Calu3 (cell line): ENCODE measurements around the gene RNASE11. TPM values are rescaled to one million over a fixed set of nuclear protein-coding genes. Genes with fewer than 3 reads are reported as not detected.
"Not testable (repeated sequence)": the region's sequence is repeated elsewhere in the genome, so short reads cannot be mapped to it uniquely, and the experiment has no call there.

ENCODE experiments used
- BruUV-seq: library from RNA; stranded (reverse); fragments of 400-500 nt; replicated peaks from 2 replicates; lab custom pipeline; 2021; lab: Mats Ljungman, UMichigan
- CTCF ChIA-PET: fragments of 300-600 bp; sonication (Branson Sonifier 250); formaldehyde crosslinking; loops from one replicate; lab custom pipeline; 2022; ENCODE audit warnings: antibody characterized with exemption; lab: Charles Lee
- DNase-seq: peaks from one replicate; pipeline ENCODE4 v3.0.0; 2022
- H3K27ac Mint-ChIP-seq: one replicate; pipeline ENCODE4 v1.8.0; 2022; ENCODE audit warnings: mixed read lengths; ENCODE audit not compliant: unreplicated experiment
- H3K27me3 Mint-ChIP-seq: one replicate; pipeline ENCODE4 v1.8.0; 2022; ENCODE audit warnings: mixed read lengths; ENCODE audit not compliant: unreplicated experiment
- H3K36me3 Mint-ChIP-seq: one replicate; pipeline ENCODE4 v1.8.0; 2022; ENCODE audit warnings: mild to moderate bottlenecking, moderate library complexity, mixed read lengths; ENCODE audit not compliant: insufficient read depth, unreplicated experiment
- H3K4me1 Mint-ChIP-seq: one replicate; pipeline ENCODE4 v1.8.0; 2022; ENCODE audit warnings: mild to moderate bottlenecking, low read depth, mixed read lengths; ENCODE audit not compliant: unreplicated experiment
- H3K4me3 Mint-ChIP-seq: one replicate; pipeline ENCODE4 v1.8.0; 2022; ENCODE audit warnings: mild to moderate bottlenecking, low read depth, moderate library complexity, mixed read lengths; ENCODE audit not compliant: unreplicated experiment
- H3K9me3 Mint-ChIP-seq: one replicate; pipeline ENCODE4 v1.8.0; 2022; ENCODE audit warnings: low read depth, mixed read lengths; ENCODE audit not compliant: unreplicated experiment
- intact Hi-C: fragments of 100-400 bp; cut with micrococcal nuclease; formaldehyde crosslinking; loops from one replicate; pipeline ENCODE4 v1.10.0; 2022; ENCODE audit not compliant: unreplicated experiment
- total RNA-seq: library from RNA; stranded (reverse); gene quantifications from 2 replicates; pipeline ENCODE4 v1.2.3, GENCODE V29; 2022
- TF ChIP-seq, protein P1 (sequence below): fragments of 200-600 bp; IDR thresholded peaks from one replicate; pipeline ENCODE4 v1.8.0; 2022; ENCODE audit warnings: antibody characterized with exemption; ENCODE audit not compliant: unreplicated experiment

Gene RNASE11
- total RNA-seq, 1 experiment from 2014 or later, result not detected

GRCh38 chr14:20569066-20569465, 18.7 kb downstream of the RNASE11 start:
- BruUV-seq, result no TSS peak
- no peak overlapping the region for H3K4me3 Mint-ChIP-seq
- TF ChIP-seq, protein P1, sequence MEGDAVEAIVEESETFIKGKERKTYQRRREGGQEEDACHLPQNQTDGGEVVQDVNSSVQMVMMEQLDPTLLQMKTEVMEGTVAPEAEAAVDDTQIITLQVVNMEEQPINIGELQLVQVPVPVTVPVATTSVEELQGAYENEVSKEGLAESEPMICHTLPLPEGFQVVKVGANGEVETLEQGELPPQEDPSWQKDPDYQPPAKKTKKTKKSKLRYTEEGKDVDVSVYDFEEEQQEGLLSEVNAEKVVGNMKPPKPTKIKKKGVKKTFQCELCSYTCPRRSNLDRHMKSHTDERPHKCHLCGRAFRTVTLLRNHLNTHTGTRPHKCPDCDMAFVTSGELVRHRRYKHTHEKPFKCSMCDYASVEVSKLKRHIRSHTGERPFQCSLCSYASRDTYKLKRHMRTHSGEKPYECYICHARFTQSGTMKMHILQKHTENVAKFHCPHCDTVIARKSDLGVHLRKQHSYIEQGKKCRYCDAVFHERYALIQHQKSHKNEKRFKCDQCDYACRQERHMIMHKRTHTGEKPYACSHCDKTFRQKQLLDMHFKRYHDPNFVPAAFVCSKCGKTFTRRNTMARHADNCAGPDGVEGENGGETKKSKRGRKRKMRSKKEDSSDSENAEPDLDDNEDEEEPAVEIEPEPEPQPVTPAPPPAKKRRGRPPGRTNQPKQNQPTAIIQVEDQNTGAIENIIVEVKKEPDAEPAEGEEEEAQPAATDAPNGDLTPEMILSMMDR, result no peak
- H3K4me1 Mint-ChIP-seq, result no peaks in the 10 kb centered on the region
- DNase-seq, result no peak
- CTCF ChIA-PET, result no interaction called here
- no peaks in the 10 kb centered on the region for H3K36me3 Mint-ChIP-seq
- peaks cover 23% of the 10 kb centered on the region for H3K27me3 Mint-ChIP-seq
- H3K27ac Mint-ChIP-seq, result no peak overlapping the region
- H3K9me3 Mint-ChIP-seq, result peaks cover 3% of the 10 kb centered on the region
- intact Hi-C loops, result no loop called here

GRCh38 chr14:20568393-20568792, 19.4 kb downstream of the RNASE11 start:
- intact Hi-C loops, result no loop called here
- no peak for DNase-seq
- Mint-ChIP-seq H3K27ac (no peak overlapping the region), H3K4me3 (no peak overlapping the region), H3K9me3 (peaks cover 3% of the 10 kb centered on the region), H3K4me1 (no peaks in the 10 kb centered on the region), H3K36me3 (no peaks in the 10 kb centered on the region), H3K27me3 (peaks cover 29% of the 10 kb centered on the region)
- TF ChIP-seq, protein P1, result no peak
- CTCF ChIA-PET, result no interaction called here
- BruUV-seq, result no TSS peak

- H3K4me1 Mint-ChIP-seq, BruUV-seq: not testable (repeated sequence)
Measured at GRCh38 chr14:20567199-20567598, 20.6 kb downstream of the RNASE11 start.

DNA sequence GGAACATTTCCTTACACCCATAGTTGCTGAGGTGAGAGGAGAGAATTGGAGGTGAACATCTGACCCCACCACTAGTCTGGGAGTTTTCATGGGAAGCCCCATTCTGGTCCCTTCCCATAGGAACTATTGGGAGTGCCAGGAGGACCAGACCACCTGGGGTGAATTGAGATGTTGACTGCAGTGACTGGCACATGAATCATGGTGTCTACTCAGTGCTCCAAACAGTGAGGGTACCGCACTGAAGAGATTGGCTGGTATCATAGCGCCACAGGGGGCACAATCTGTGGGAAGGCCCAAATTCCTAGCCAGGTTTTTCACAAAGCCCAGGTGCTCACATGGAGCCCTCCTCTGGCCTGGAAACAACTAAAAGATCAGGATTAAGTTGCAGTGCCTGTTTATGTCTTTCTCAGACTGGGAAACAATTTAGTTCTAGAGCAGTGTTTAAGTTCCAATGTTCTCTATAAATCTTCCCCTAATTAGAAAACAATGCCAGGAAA, 23.3 kb downstream of the RNASE11 start:
- no peak overlapping the region for H3K27ac Mint-ChIP-seq
- CTCF ChIA-PET, result no interaction called here
- H3K4me1 Mint-ChIP-seq, result no peaks in the 10 kb centered on the region
- TF ChIP-seq, protein P1, result no peak
- intact Hi-C loops, result no loop called here
- no peaks in the 10 kb centered on the region for H3K36me3 Mint-ChIP-seq
- H3K4me3 Mint-ChIP-seq, result no peak overlapping the region
- no TSS peak for BruUV-seq
- peaks cover 3% of the 10 kb centered on the region for H3K9me3 Mint-ChIP-seq
- H3K27me3 Mint-ChIP-seq, result peaks cover 31% of the 10 kb centered on the region
- DNase-seq, result no peak

More at GRCh38 chr14:20567199-20567598, 20.6 kb downstream of the RNASE11 start:
- H3K4me3 Mint-ChIP-seq, intact Hi-C loops, H3K27ac Mint-ChIP-seq, H3K9me3 Mint-ChIP-seq, CTCF ChIA-PET, DNase-seq, H3K36me3 Mint-ChIP-seq: not testable (repeated sequence)
- H3K27me3 Mint-ChIP-seq, result peaks cover 31% of the 10 kb centered on the region

DNA sequence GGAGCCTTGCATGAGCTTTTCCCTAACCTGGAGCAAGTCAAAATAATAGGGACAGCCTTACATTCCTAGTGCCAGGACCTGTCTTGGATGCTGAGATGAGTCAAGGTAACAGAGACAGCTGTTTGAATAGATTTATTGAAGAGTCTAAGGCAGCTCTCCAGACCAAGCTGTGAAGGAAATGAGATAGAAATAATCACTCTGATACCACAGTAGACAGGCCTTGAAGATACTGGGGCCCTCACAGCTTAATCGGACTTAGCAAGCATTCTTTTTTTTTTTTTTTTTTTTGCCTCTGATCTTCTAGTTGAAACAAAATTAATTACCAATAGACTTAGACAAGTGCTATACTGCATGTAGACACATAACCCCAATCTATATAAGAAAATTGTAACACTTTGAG, 23.8 kb downstream of the RNASE11 start:
- TF ChIP-seq, protein P1, result no peak
- CTCF ChIA-PET, result interaction anchor here (0.6 to 0.7 kb wide), 2 partner anchors 42 to 210 kb away, joined by 3 to 11 read pairs; no protein-coding TSS in a partner anchor
- Mint-ChIP-seq H3K27me3 (peaks cover 31% of the 10 kb centered on the region), H3K4me1 (no peaks in the 10 kb centered on the region), H3K9me3 (peaks cover 3% of the 10 kb centered on the region), H3K36me3 (no peaks in the 10 kb centered on the region), H3K4me3 (no peak overlapping the region), H3K27ac (no peak overlapping the region)
- intact Hi-C loops, result no loop called here
- no TSS peak for BruUV-seq
- no peak for DNase-seq
